GM04503 (cell line): ENCODE data around the gene CCDC74A.
"Not testable (repeated sequence)": the region's sequence is repeated elsewhere in the genome, so short reads cannot be mapped to it uniquely, and the experiment has no call there.

Experiments used
- DNase-seq: peaks from one replicate; pipeline ENCODE4 v3.0.0-alpha.2; 2012; ENCODE audit warnings: low read depth

Gene CCDC74A

GRCh38 chr2:131503587-131503986 lies 24.1 kb upstream of the CCDC74A start:
- not testable (repeated sequence) for DNase-seq

DNA sequence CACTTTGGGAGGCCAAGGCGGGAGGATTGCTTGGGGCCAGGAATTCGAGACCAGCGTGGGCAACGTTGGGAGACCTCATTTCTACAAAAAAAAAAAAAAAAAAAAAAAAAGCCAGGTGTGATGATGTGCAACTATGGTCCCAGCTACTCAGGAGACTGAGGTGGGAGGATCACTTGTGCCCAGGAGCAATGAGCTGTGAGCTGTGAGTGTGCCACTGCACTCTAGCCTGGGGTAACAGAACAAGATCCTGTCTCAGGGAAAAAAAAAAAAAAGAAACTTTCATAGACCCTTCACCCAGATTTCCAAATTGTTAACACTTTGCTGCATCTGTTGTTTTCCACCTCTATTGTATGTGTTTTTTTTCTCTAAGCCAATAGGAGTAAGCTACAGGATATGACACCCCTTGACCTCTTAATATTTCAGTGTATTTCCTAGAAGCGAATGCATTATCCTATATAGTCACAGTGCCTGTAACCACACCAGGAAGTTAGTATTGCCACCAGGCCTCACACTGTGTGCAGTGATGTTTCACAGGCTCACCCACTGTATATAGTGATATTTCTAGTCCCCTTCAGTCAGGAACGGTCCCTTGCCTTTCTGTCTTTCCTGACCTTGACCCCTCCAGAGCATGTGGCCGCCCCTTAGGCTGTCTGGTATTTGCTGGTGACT lies 23.5 kb upstream of the CCDC74A start:
- not testable (repeated sequence) for DNase-seq

- DNase-seq, result no peak
Observed at GRCh38 chr2:131509615-131510014, 18.1 kb upstream of the CCDC74A start.

GRCh38 chr2:131511291-131511968 lies 16.3 kb upstream of the CCDC74A start:
- not testable (repeated sequence) for DNase-seq

GRCh38 chr2:131511969-131512870 lies 15.5 kb upstream of the CCDC74A start:
- not testable (repeated sequence) for DNase-seq

DNA sequence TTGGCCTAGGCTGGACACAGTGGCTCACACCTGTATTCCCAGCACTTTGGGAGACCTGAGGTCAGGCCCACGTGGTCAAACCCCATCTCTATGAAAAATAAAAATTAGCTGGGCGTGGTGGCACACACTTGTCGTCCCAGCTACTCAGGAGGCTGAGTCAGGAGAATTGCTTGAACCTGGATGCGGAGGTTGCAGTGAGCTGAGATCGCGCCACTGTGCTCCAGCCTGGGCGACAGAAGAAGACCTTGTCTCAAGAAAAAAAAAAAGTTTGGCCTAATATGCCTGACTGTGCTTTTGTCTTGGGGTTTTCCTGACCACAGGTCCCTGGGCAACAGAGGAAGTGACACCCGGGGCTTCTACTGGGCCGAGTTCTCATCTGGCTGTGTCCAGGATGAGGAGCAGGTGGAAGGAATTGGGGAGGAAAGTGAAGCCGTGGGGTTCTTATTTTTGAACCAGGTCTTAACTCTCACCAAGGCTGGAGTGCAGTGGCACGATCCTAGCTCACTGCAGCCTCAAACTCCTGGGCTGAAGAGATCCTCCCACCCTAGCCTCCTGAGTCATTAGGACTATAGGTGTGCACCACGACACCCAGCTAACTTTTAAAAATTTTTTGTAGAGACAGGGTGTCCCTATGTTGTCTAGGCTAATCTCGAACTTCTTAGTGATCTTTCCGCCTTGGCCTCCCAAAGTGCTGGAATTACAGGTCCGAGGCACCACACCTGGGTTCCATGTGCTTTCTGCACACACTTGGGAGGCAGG lies 13.1 kb upstream of the CCDC74A start:
- DNase-seq, result not testable (repeated sequence)

GRCh38 chr2:131515235-131515634 lies 12.5 kb upstream of the CCDC74A start:
- DNase-seq, result not testable (repeated sequence)

- no peak for DNase-seq
Observed at GRCh38 chr2:131516011-131516410, 11.7 kb upstream of the CCDC74A start.

- DNase-seq, result not testable (repeated sequence)
Observed at GRCh38 chr2:131516621-131517020, 11.1 kb upstream of the CCDC74A start.

DNA sequence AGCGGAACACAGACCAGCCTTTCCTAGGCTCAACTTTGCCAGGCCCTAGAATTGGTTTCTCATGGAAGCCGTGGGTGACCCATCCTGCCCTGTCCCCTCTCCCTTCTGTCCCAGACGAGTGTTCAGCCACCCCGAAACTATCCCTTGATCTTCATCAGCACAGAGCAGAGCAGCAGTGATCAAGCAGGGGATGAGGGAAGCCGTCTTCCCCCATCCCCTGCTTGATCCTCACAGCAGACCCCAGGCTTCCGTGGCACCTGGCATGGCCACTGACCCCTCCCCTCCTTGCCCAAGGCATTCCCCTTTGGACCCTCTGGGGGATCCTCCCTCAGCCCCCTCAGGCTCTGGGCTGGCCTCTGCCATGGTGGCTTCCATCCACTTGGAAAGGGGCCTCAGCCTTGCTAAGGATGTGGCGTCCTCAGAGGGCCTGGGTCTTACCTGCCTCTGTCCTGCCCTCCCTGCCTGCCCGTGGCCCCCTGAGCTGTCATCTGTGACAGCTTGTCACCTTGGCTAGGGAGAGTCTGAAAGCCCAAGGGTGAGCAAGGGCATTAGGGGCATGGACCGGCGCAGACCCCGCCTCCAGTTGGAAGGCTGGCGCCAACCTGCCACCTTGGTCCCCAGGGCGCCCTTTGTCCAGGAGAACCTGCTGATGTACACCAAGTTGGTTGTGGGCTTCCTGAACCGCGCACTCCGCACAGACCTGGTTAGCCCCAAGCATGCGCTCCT lies 10.4 kb upstream of the CCDC74A start:
- no peak for DNase-seq

- DNase-seq, result not testable (repeated sequence)
Observed at GRCh38 chr2:131517856-131518255, 9.8 kb upstream of the CCDC74A start.

- not testable (repeated sequence) for DNase-seq
Observed at GRCh38 chr2:131518531-131518930, 9.2 kb upstream of the CCDC74A start.

DNA sequence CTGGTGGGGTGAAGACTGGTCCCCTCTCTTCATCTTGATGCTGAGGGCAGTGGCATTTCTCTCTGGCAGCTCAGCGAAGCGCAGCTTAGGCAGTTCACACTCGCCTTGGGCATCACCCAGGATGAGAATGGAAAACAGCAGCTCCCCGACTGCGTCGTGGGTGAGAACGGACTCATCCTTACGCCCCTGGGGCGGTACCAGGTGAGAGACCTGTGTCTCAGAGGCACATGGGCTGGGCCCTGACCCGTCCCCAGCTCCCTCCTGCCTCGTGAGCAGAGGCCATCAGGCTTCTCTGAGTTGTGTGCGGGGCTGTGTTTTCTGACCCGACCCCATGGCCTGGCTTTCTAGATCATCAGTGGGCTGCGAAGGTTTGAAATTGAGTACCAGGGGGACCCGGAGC lies 8.2 kb upstream of the CCDC74A start:
- no peak for DNase-seq

DNA sequence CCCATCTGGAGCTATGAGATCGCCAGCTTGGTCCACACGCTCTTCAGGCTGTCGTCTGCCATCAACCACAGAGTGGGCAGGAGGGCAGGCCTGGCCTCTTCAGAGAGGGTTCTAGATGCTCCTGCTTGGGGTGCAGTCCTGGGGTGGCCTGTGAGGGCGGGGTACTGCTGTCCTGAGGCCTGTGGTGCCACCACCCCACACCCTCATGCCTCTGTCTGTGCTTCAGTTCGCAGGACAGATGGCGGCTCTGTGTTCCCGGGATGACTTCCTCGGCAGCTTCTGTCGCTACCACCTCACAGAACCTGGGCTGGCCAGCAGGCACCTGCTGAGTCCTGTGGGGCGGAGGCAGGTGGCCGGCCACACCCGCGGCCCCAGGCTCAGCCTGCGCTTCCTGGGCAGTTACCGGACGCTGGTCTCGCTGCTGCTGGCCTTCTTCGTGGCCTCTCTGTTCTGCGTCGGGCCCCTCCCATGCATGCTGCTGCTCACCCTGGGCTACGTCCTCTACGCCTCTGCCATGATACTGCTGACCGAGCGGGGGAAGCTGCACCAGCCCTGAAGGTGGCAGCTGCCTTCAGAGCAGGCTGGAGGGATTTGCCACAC lies 7.7 kb upstream of the CCDC74A start:
- not testable (repeated sequence) for DNase-seq

GRCh38 chr2:131520526-131520925 lies 7.2 kb upstream of the CCDC74A start:
- no peak for DNase-seq

DNA sequence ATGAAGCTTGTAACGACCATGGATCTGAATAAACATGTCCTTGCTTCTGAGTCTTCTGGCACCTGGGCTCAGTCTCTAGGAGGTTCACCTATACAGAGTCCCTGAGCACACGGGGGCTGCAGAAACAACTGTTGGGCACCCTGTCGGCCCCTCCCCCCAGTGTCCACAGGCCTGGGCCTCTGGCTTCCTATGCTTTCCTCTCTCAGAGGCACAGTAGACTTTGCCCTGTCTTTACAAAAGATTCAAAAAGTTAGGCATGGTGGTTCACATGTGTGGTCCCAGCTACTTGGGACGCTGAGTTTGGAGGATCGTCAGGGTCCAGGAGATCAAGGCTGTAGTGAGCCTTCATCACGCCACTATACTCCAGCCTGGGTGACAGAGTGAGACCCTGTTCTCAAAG lies 6.2 kb upstream of the CCDC74A start:
- not testable (repeated sequence) for DNase-seq

- no peak for DNase-seq
Observed at GRCh38 chr2:131521961-131522781, 5.5 kb upstream of the CCDC74A start.

- not testable (repeated sequence) for DNase-seq
Observed at GRCh38 chr2:131525256-131525655, 2.4 kb upstream of the CCDC74A start.

- not testable (repeated sequence) for DNase-seq
Observed at GRCh38 chr2:131528981-131529863, 1.5 kb downstream of the CCDC74A start.
